Nephron progenitor cell (in vitro differentiated cells): ENCODE data around the gene CAT.

ENCODE experiments used
- DNase-seq: peaks from one replicate; pipeline ENCODE4 v3.0.0; 2021
- H3K27ac Mint-ChIP-seq: 2 replicates; pipeline ENCODE4 v1.8.0; 2021; ENCODE audit warnings: mild to moderate bottlenecking, moderate library complexity, mixed read lengths
- H3K27me3 Mint-ChIP-seq: 2 replicates; pipeline ENCODE4 v1.8.0; 2021; ENCODE audit warnings: mild to moderate bottlenecking, low read depth, mixed read lengths; ENCODE audit not compliant: poor library complexity
- H3K36me3 Mint-ChIP-seq: 2 replicates; pipeline ENCODE4 v1.8.0; 2021; ENCODE audit warnings: low read depth, mixed read lengths
- H3K4me1 Mint-ChIP-seq: 2 replicates; pipeline ENCODE4 v1.8.0; 2021; ENCODE audit warnings: mixed read lengths
- H3K4me3 Mint-ChIP-seq: 2 replicates; pipeline ENCODE4 v1.8.0; 2021; ENCODE audit warnings: mild to moderate bottlenecking, moderate library complexity, mixed read lengths
- H3K9me3 Mint-ChIP-seq: 2 replicates; pipeline ENCODE4 v1.8.0; 2021; ENCODE audit warnings: mild to moderate bottlenecking, moderate library complexity, mixed read lengths
- CTCF ChIP-seq: fragments of 200-600 bp; sonication (generic); IDR thresholded peaks from 2 replicates; pipeline ENCODE4 v1.5.0; 2021; ENCODE audit warnings: antibody characterized with exemption

Gene CAT

GRCh38 chr11:34438529-34439507, at the start of gene CAT:
CAT (plus strand) TSS chr11:34438934; CDS start chr11:34439014, 80 bp downstream.
- peaks cover 10% of the 10 kb centered on the region for H3K9me3 Mint-ChIP-seq
- no peak for TF ChIP-seq CTCF
- H3K4me1 Mint-ChIP-seq = peaks cover 9% of the 10 kb centered on the region
- no peak within 1 kb of the TSS for H3K27ac Mint-ChIP-seq
- H3K27me3 Mint-ChIP-seq = peaks cover 8% of the 10 kb centered on the region
- peak; percentile 84 for DNase-seq
- no peaks in the 10 kb centered on the region for H3K36me3 Mint-ChIP-seq
- H3K4me3 Mint-ChIP-seq = peak within 1 kb of the TSS; percentile 88

GRCh38 chr11:34394771-34395300, 43.9 kb upstream of the CAT start:
- DNase-seq = no peak
- H3K27me3 Mint-ChIP-seq = peaks cover 13% of the 10 kb centered on the region
- H3K27ac Mint-ChIP-seq = no peak overlapping the region
- no peaks in the 10 kb centered on the region for H3K36me3 Mint-ChIP-seq
- peaks cover 29% of the 10 kb centered on the region for H3K9me3 Mint-ChIP-seq
- no peaks in the 10 kb centered on the region for H3K4me1 Mint-ChIP-seq
- no peak for TF ChIP-seq CTCF
- H3K4me3 Mint-ChIP-seq = no peak overlapping the region

- no peak overlapping the region for H3K27ac Mint-ChIP-seq
- no peak overlapping the region for H3K4me3 Mint-ChIP-seq
- TF ChIP-seq CTCF = no peak
- DNase-seq = no peak
- H3K9me3 Mint-ChIP-seq = peaks cover 34% of the 10 kb centered on the region
- H3K4me1 Mint-ChIP-seq = no peaks in the 10 kb centered on the region
- peaks cover 8% of the 10 kb centered on the region for H3K27me3 Mint-ChIP-seq
- no peaks in the 10 kb centered on the region for H3K36me3 Mint-ChIP-seq
Observed at GRCh38 chr11:34395916-34396550, 42.7 kb upstream of the CAT start.

GRCh38 chr11:34397120-34397519, 41.6 kb upstream of the CAT start:
- Mint-ChIP-seq H3K36me3 (no peaks in the 10 kb centered on the region), H3K4me3 (no peak overlapping the region), H3K27me3 (peaks cover 8% of the 10 kb centered on the region), H3K27ac (no peak overlapping the region), H3K9me3 (peaks cover 34% of the 10 kb centered on the region), H3K4me1 (no peaks in the 10 kb centered on the region)
- DNase-seq = no peak
- TF ChIP-seq CTCF = no peak

- Mint-ChIP-seq H3K4me1 (no peaks in the 10 kb centered on the region), H3K36me3 (no peaks in the 10 kb centered on the region), H3K4me3 (no peak overlapping the region), H3K27me3 (peaks cover 7% of the 10 kb centered on the region), H3K27ac (no peak overlapping the region), H3K9me3 (peaks cover 30% of the 10 kb centered on the region)
- no peak for TF ChIP-seq CTCF
- no peak for DNase-seq
Observed at GRCh38 chr11:34397811-34398210, 40.9 kb upstream of the CAT start.
